Measurements from ENCODE around the gene CENPQ.

- TF ChIP-seq TAF1 (IDR thresholded peaks at IDR 0.05; ENCODE audit: low read depth) (no peak), YY1 (IDR thresholded peaks at IDR 0.05; ENCODE audit: low read depth) (no peak), MAX (IDR thresholded peaks at IDR 0.05) (no peak), RAD21 (IDR thresholded peaks at IDR 0.05; ENCODE audit: low read depth) (no peak), CEBPB (IDR thresholded peaks at IDR 0.05) (no peak), EP300 (IDR thresholded peaks at IDR 0.05; ENCODE audit: borderline replicate concordance) (no peak), ZBTB7A (IDR thresholded peaks at IDR 0.05; ENCODE audit: low read depth) (no peak), CREB1 (IDR thresholded peaks at IDR 0.05; ENCODE audit: low read depth) (no peak), EGR1 (IDR thresholded peaks at IDR 0.05) (no peak), TEAD4 (IDR thresholded peaks at IDR 0.05) (no peak), FOXM1 (IDR thresholded peaks at IDR 0.05; ENCODE audit: borderline replicate concordance, low read depth) (no peak), NFIC (IDR thresholded peaks at IDR 0.05) (no peak), TCF12 (IDR thresholded peaks at IDR 0.05; ENCODE audit: low read depth) (no peak)
- TF ChIP-seq, protein P1, sequence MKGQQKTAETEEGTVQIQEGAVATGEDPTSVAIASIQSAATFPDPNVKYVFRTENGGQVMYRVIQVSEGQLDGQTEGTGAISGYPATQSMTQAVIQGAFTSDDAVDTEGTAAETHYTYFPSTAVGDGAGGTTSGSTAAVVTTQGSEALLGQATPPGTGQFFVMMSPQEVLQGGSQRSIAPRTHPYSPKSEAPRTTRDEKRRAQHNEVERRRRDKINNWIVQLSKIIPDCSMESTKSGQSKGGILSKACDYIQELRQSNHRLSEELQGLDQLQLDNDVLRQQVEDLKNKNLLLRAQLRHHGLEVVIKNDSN (IDR thresholded peaks at IDR 0.05): no peak
Measured at GRCh38 chr6:49462071-49462470, 1.1 kb upstream of the CENPQ start.
